HepG2 (cell line): ENCODE results near the gene DCTN4. TPM values are rescaled to one million over a fixed set of nuclear protein-coding genes. Genes with fewer than 3 reads are reported as not detected.

Experiments used
- ATAC-seq: fragments of 200-7000 bp; cut with Tn5 transposase; 3 replicates; pipeline ENCODE4 v1.9.1; 2020; ENCODE audit warnings: mild to moderate bottlenecking, moderate library complexity
- BruUV-seq: library from RNA; stranded (reverse); fragments of 400-500 nt; replicated peaks from 2 replicates; lab custom pipeline; 2021; lab: Mats Ljungman, UMichigan
- CTCF ChIA-PET: fragments of 300-600 bp; formaldehyde crosslinking; extraction: SDS; loops from one replicate; lab custom pipeline; 2021; ENCODE audit warnings: low total read pairs, inconsistent platforms, low intra/inter-chr PET ratio; lab: Yijun Ruan, JAX
- POLR2A ChIA-PET: fragments of 350-600 bp; sonication (Branson Sonifier 250); formaldehyde crosslinking; loops from one replicate; lab custom pipeline; 2020; ENCODE audit warnings: antibody characterized with exemption, inconsistent platforms; lab: Yijun Ruan, JAX
- DNase-seq: peaks from one replicate; pipeline ENCODE4 v3.0.0-alpha.2; 2015; ENCODE audit warnings: low spot score
- FAIRE-seq: peaks from 3 replicates; lab custom pipeline; 2011; peaks lifted over from hg19 to GRCh38; lab: Jason Lieb, UNC
- H2AFZ ChIP-seq: one replicate; pipeline ENCODE4 v1.6.1; 2011; ENCODE audit warnings: low read length, inconsistent platforms
- H3K27ac ChIP-seq: fragments of 300-600 bp; 3 replicates; pipeline ENCODE4 v1.8.0; 2011; ENCODE audit warnings: mixed run types, mild to moderate bottlenecking, mixed read lengths, low read length, inconsistent platforms; ENCODE audit not compliant: insufficient read depth; ENCODE audit errors: extremely low read length
- H3K27me3 ChIP-seq, 2 experiments: fragments of 200-600 bp in 1 of 2; 2 replicates in 1 of 2; 3 replicates in 1 of 2; pipeline versions ENCODE4 v1.6.0 to v1.8.0; 2011; ENCODE audit warnings: low read length in 2 of 2, mild to moderate bottlenecking in 2 of 2, moderate library complexity in 2 of 2, inconsistent platforms in 1 of 2; ENCODE audit not compliant: insufficient read depth in 2 of 2, control insufficient read depth in 1 of 2
- H3K36me3 ChIP-seq, 2 experiments: fragments of 200-600 bp in 1 of 2; replicated peaks in 1 of 2; 2 replicates in 1 of 2; 3 replicates in 1 of 2; pipeline versions ENCODE4 v1.5.1 to v1.8.0; 2011; ENCODE audit warnings: low read length in 2 of 2, inconsistent platforms in 1 of 2; ENCODE audit not compliant: insufficient read depth in 2 of 2, control insufficient read depth in 1 of 2
- H3K4me1 ChIP-seq: 2 replicates; pipeline ENCODE4 v1.5.1; 2012; ENCODE audit warnings: low read length, inconsistent platforms; ENCODE audit not compliant: insufficient read depth
- H3K4me2 ChIP-seq: 2 replicates; pipeline ENCODE4 v1.6.0; 2011; ENCODE audit warnings: low read depth, low read length, inconsistent platforms
- H3K4me3 ChIP-seq, 3 experiments: fragments of 200-600 bp in 1 of 3; sonication (generic), shearing (Covaris generic) in 1 of 3; replicated peaks in 1 of 3; 2 replicates each; pipeline ENCODE4 v1.5.1; 2011 to 2016; ENCODE audit warnings: low read length in 3 of 3, inconsistent platforms in 2 of 3, low read depth in 2 of 3, mild to moderate bottlenecking in 2 of 3, control low read depth in 1 of 3, mixed read lengths in 1 of 3; ENCODE audit not compliant: insufficient read depth in 1 of 3
- H3K79me2 ChIP-seq: one replicate; pipeline ENCODE4 v1.6.1; 2011; ENCODE audit warnings: low read length, inconsistent platforms; ENCODE audit not compliant: insufficient read depth
- H3K9ac ChIP-seq: 2 replicates; pipeline ENCODE4 v1.6.0; 2011; ENCODE audit warnings: mild to moderate bottlenecking, low read depth, low read length, inconsistent platforms; ENCODE audit not compliant: insufficient read depth
- H3K9me3 ChIP-seq: 2 replicates; pipeline ENCODE4 v1.5.1; 2012; ENCODE audit warnings: mild to moderate bottlenecking, low read length
- H4K20me1 ChIP-seq: 2 replicates; pipeline ENCODE4 v1.6.0; 2011; ENCODE audit warnings: inconsistent platforms, mild to moderate bottlenecking, low read length, moderate library complexity; ENCODE audit not compliant: insufficient read depth
- NFKBIZ ChIP-seq: IDR thresholded peaks from 2 replicates; pipeline ENCODE4 v1.6.1; 2018; ENCODE audit warnings: missing genetic modification reagents, missing compliant biosample characterization
- NKX3-1 ChIP-seq: sonication (generic); formaldehyde crosslinking; IDR thresholded peaks from 2 replicates; pipeline ENCODE4 v1.5.0; 2020; ENCODE audit warnings: missing genetic modification reagents
- SOX6 ChIP-seq, 2 experiments: fragments of 450-650 bp in 1 of 2; sonication (generic) in 1 of 2; formaldehyde crosslinking in 1 of 2; IDR thresholded peaks; 2 replicates each; pipeline versions ENCODE4 v1.4.0 to v1.6.1; 2017 to 2020; ENCODE audit warnings: antibody characterized with exemption in 1 of 2, mild to moderate bottlenecking in 1 of 2, missing genetic modification reagents in 1 of 2
- WIZ ChIP-seq: sonication (generic); formaldehyde crosslinking; IDR thresholded peaks from 2 replicates; pipeline ENCODE4 v1.5.1; 2020; ENCODE audit warnings: mild to moderate bottlenecking, missing genetic modification reagents
- ZEB1 ChIP-seq: IDR thresholded peaks from 2 replicates; pipeline ENCODE4 v1.6.1; 2012; ENCODE audit warnings: mild to moderate bottlenecking, low read depth, inconsistent platforms; ENCODE audit not compliant: insufficient replicate concordance
- WGBS: methylation state at CpG from one replicate; pipeline ENCODE4 v1.1.6; 2017; ENCODE audit warnings: low lambda C conversion rate; 5-methylcytosine and 5-hydroxymethylcytosine counted together
- in situ Hi-C: cut with HindIII; loops from 2 replicates; pipeline ENCODE4 v1.10.0; 2017; ENCODE audit warnings: low pct_unique_long_range_greater_than_20kb; ENCODE audit not compliant: extremely low pct_ligation_motif_present
- intact Hi-C: fragments of 100-400 bp; cut with micrococcal nuclease; formaldehyde crosslinking; loops from one replicate; pipeline ENCODE4 v1.10.0; 2022; ENCODE audit not compliant: unreplicated experiment
- polyA plus RNA-seq, 8 experiments: library from polyadenylated mRNA; depleted of rRNA in 3 of 8; stranded (reverse) in 7 of 8; unstranded in 1 of 8; fragments of >200 nt; fragmentation: Illumina TruSeq in 4 of 8; extraction: Trizol in 4 of 8; gene quantifications; 2 replicates each; pipeline versions ENCODE4 v1.2.1 to v1.2.3, GENCODE V29; 2011 to 2016; ENCODE audit warnings: low read depth in 4 of 8, missing spikeins in 1 of 8, mixed read lengths in 1 of 8; ENCODE audit not compliant: insufficient read depth in 1 of 8
- total RNA-seq, 5 experiments: library from RNA; depleted of rRNA; stranded (reverse); fragments of >200 nt; fragmentation: Illumina TruSeq; extraction: Trizol; gene quantifications; 2 replicates each; pipeline ENCODE4 v1.2.3, GENCODE V29; 2016; ENCODE audit warnings: low read depth in 1 of 5
- TF ChIP-seq, protein P1 (sequence below): sonication (generic); formaldehyde crosslinking; IDR thresholded peaks from 2 replicates; pipeline ENCODE4 v1.5.1; 2020; ENCODE audit warnings: mild to moderate bottlenecking, missing genetic modification reagents, moderate library complexity
- TF ChIP-seq, protein P2 (sequence below): sonication (generic); formaldehyde crosslinking; IDR thresholded peaks from 2 replicates; pipeline ENCODE4 v1.4.0; 2020; ENCODE audit warnings: mild to moderate bottlenecking, missing genetic modification reagents

DCTN4 gene
- total and polyA plus RNA-seq, 2 of the 13 experiments (the other 11 are each of a cell fraction or from before 2014, with no cell fraction given), result 24.1 to 26.9 TPM

DNA sequence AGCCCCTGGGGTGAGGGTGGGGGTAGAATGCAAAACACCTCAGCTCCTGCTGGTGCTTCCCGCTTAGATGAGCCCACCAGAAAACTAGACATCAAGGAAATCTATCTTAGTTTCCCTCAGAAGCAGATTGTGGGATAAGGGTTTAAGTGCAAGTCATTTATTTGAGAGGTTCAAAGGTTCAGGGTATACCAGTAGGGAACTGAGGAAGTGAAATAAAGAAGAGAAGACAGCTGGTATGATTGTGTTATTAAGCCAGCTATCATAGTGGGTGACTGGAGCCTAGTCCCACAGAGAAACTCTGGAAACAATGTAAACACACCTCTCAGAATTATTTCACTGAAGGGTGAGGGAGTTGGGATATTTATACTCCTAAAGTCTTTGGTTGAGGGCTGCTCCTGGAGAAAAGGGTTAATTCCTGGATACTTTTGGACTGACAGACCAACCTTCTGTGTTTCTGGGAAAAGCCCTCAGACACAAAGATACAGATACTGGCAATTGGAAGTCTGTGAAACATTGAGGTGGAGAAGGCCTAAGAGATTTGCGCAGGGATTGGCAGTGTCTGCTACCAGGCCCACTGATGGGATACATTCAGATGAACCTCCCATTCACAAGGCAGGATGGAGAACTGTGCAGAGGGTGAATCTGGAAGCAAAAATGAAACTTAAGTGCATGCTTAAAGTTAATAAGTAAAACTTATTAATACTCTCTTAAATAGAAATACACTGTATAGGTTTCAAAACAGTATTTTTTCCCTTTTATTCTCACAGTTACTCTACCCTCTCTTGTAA is 6.4 kb upstream of the DCTN4 start:
- POLR2A ChIA-PET, result interaction anchor here (3.3 kb wide), 1 partner anchor 13 kb away, joined by 19 read pairs; the partner anchor contains the start of gene SMIM3

DNA sequence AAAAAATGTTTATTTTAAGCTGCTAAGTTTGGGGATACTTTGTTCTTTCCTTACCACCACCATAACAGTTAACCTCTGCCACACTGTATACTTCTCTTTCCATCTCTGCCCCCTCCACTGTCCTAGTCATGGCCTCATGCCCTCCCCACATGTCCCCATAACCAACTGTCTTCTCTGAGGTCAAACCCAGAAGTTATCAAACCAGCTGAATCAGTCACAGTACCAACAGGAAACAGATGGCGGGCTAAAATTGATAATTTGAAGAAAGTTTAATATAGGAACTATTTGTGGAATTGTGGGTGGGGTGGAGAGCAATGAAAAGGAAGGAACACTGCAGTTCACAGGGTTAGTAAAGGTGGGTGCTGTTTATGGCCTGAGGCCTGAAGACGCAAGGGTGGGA is 5.7 kb upstream of the DCTN4 start:
- 96% methylated on average over 2 of the region's 2 CpGs for WGBS
- H3K9me3 ChIP-seq, result peaks cover 6% of the 10 kb centered on the region; the same call in 1 of the 2 replicates
- CTCF ChIA-PET, result no interaction called here
- no peaks in the 10 kb centered on the region for H4K20me1 ChIP-seq
- TF ChIP-seq ZEB1, result no peak
- TF ChIP-seq, protein P1, sequence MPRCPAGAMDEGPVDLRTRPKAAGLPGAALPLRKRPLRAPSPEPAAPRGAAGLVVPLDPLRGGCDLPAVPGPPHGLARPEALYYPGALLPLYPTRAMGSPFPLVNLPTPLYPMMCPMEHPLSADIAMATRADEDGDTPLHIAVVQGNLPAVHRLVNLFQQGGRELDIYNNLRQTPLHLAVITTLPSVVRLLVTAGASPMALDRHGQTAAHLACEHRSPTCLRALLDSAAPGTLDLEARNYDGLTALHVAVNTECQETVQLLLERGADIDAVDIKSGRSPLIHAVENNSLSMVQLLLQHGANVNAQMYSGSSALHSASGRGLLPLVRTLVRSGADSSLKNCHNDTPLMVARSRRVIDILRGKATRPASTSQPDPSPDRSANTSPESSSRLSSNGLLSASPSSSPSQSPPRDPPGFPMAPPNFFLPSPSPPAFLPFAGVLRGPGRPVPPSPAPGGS (CRISPR knock-in tag), result peak; percentile 19; the same call in 1 of the 2 replicates
- no peak for TF ChIP-seq NKX3-1 (CRISPR knock-in tag)
- 0 out of 2 replicates have a peak, but pooled peaks have one; percentile 4 for TF ChIP-seq WIZ
- H3K9ac ChIP-seq, result no peak overlapping the region
- peak overlapping the region; percentile 77 for H2AFZ ChIP-seq
- H3K27ac ChIP-seq, result peak overlapping the region; percentile 56
- no peaks in the 10 kb centered on the region for H3K27me3 ChIP-seq
- POLR2A ChIA-PET, result interaction anchor here (1.4 to 3.3 kb wide), 2 partner anchors 14 to 17 kb away, joined by 5 to 19 read pairs; partner anchors contain the start of gene SMIM3
- FAIRE-seq (no peak), ATAC-seq (peak; percentile 39), DNase-seq (no peak)
- no TSS peak for BruUV-seq
- peak overlapping the region in 1 of 3 experiments; percentile 17; a peak in 1 of 6 replicates for H3K4me3 ChIP-seq
- H3K4me1 ChIP-seq, result peaks cover 51% of the 10 kb centered on the region
- no peaks in the 10 kb centered on the region for H3K79me2 ChIP-seq
- in situ Hi-C loops (no loop called here), intact Hi-C loops (no loop called here)
- no peaks in the 10 kb centered on the region for H3K36me3 ChIP-seq
- H3K4me2 ChIP-seq, result peak overlapping the region; percentile 67

More for the DNA sequence above, 6.4 kb upstream of the DCTN4 start:
- H3K9ac ChIP-seq, result no peak overlapping the region
- H3K27ac ChIP-seq, result no peak overlapping the region
- intact Hi-C loops (no loop called here), in situ Hi-C loops (no loop called here)
- WGBS, result 78% methylated on average over 2 of the region's 2 CpGs
- CTCF ChIA-PET, result no interaction called here
- no peaks in the 10 kb centered on the region for H3K79me2 ChIP-seq
- ATAC-seq (no peak), DNase-seq (no peak), FAIRE-seq (no peak)
- no peaks in the 10 kb centered on the region for H4K20me1 ChIP-seq
- TF ChIP-seq NFKBIZ (no peak), SOX6 (IDR thresholded peaks at IDR 0.05) (no peak), SOX6 (CRISPR knock-in tag; IDR thresholded peaks at IDR 0.05) (no peak)
- TF ChIP-seq, protein P2, sequence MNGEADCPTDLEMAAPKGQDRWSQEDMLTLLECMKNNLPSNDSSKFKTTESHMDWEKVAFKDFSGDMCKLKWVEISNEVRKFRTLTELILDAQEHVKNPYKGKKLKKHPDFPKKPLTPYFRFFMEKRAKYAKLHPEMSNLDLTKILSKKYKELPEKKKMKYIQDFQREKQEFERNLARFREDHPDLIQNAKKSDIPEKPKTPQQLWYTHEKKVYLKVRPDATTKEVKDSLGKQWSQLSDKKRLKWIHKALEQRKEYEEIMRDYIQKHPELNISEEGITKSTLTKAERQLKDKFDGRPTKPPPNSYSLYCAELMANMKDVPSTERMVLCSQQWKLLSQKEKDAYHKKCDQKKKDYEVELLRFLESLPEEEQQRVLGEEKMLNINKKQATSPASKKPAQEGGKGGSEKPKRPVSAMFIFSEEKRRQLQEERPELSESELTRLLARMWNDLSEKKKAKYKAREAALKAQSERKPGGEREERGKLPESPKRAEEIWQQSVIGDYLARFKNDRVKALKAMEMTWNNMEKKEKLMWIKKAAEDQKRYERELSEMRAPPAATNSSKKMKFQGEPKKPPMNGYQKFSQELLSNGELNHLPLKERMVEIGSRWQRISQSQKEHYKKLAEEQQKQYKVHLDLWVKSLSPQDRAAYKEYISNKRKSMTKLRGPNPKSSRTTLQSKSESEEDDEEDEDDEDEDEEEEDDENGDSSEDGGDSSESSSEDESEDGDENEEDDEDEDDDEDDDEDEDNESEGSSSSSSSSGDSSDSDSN (CRISPR knock-in tag), result no peak
- H3K9me3 ChIP-seq, result peaks cover 6% of the 10 kb centered on the region; the same call in 1 of the 2 replicates
- no peaks in the 10 kb centered on the region for H3K36me3 ChIP-seq
- no peak overlapping the region for H3K4me3 ChIP-seq
- no peak overlapping the region for H2AFZ ChIP-seq
- H3K27me3 ChIP-seq, result no peaks in the 10 kb centered on the region
- no peak overlapping the region for H3K4me2 ChIP-seq
- H3K4me1 ChIP-seq, result peaks cover 46% of the 10 kb centered on the region
- no TSS peak for BruUV-seq
